Stimulated activated CD4-positive, alpha-beta T cell treated with anti-CD3 and anti-CD28 coated beads, TNF-alpha, amount 100 ng/mL, for 24 hours (primary cell): Measurements from ENCODE around the gene TRPT1.

ENCODE experiments used
- DNase-seq, 3 experiments: peaks; one replicate each; pipeline ENCODE4 v3.0.0-alpha.2; 2020; ENCODE audit warnings: low read depth in 3 of 3

The TRPT1 gene

DNA sequence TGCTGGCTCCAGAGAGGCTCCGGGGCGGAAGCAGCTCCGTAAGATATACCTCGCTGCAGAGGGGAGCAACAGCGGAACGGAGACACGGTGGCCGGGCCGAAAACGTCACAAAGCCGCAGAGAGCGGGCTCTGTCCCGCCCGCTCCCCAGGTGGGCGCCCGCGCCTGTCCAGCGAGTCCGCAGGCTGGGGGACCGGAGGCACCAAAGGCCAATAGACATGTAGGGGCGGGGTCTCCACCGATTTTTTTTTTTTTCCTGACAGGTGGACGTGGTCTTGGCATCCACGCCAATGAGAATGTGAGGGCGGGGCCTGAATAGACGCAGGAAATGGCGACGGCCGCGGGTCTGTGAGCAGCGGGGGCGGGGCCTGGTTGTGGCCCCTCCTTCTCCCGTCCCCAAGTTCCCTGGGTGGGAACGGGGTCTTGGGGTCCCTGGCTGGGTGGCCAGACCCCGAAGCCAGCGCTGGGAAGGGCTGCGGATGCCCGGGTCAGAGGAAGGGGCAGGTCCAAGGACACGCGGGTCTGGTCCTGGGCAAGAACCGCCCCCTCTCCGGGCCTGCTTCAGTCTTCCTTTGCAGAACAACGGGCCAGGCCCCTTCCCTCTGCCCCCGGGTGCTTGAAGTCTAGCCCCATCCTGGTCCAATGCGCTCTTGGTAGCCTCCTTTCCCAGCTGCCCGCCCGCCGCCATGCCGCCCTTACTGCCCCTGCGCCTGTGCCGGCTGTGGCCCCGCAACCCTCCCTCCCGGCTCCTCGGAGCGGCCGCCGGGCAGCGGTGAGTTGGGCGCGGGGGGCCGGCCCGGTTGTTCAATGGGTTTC, 4.4 kb upstream of the TRPT1 start, which contains the start of gene DNAJC4:
DNAJC4 (plus strand) TSS at position 378 of the 814 bp plus-strand sequence; CDS start at position 685, 307 bp downstream.
- DNase-seq = peak; percentile 74 to 90 (median 75)

- DNase-seq = no peak
These were observed 3.8 kb upstream of the TRPT1 start for GRCh38 chr11:64229744-64230170.

- no peak for DNase-seq
These were observed 3.2 kb upstream of the TRPT1 start for GRCh38 chr11:64229090-64229743.

- DNase-seq = no peak
These were observed 1.5 kb upstream of the TRPT1 start for GRCh38 chr11:64227405-64227956.

DNA sequence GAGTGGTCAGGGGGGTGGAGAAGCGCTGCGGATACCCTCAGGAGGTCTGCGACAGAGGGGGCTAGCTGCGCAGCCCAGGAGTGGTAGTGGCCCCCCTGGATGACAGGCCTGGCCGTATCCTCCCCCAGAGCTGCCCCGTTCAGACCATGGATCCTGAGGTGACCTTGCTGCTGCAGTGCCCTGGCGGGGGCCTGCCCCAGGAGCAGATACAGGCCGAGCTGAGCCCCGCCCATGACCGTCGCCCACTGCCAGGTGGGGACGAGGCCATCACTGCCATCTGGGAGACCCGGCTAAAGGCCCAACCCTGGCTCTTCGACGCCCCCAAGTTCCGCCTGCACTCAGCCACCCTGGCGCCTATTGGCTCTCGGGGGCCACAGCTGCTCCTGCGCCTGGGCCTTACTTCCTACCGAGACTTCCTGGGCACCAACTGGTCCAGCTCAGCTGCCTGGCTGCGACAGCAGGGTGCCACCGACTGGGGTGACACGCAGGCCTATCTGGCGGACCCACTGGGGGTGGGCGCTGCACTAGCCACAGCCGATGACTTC, 593 bp upstream of the TRPT1 start:
- peak in 1 of 3 experiments; percentile 72 for DNase-seq

DNA sequence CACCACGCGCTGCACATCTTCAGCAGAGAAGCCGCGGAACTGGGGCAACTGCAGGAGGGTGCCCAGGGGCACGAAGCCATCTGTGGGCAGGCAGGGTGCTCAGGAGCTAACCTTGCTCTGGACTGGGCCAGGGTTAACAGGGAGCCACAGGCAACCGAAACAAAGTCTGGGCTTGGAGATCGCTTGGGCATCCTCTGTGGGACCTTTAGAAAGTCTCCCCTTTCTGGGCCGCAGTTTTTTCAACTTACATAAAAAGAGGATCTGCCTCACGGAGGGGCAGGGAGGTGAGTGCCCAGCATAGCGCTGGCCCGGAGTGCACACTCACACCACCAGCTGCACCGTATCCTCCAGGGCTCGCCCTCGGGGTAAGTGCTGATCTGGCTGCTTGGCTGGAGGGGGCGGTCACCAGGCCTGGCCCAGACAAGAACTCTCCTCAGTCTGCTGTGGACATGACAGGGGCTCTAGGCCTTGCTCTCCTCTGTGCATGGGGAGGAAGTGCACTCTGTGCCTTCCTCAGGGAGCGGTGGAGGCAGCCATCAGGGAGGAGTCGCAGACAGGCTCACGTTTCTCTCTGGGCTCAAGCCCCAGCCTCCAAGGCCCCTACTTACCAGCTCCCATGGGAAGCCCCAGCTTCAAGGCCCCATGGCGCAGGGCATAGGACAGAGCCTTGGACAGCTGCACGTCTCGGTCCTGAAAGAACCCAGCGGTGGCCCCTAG, 937 bp downstream of the TRPT1 start:
- no peak for DNase-seq

- no peak for DNase-seq
These were observed 1.7 kb downstream of the TRPT1 start for GRCh38 chr11:64224151-64224890.

DNA sequence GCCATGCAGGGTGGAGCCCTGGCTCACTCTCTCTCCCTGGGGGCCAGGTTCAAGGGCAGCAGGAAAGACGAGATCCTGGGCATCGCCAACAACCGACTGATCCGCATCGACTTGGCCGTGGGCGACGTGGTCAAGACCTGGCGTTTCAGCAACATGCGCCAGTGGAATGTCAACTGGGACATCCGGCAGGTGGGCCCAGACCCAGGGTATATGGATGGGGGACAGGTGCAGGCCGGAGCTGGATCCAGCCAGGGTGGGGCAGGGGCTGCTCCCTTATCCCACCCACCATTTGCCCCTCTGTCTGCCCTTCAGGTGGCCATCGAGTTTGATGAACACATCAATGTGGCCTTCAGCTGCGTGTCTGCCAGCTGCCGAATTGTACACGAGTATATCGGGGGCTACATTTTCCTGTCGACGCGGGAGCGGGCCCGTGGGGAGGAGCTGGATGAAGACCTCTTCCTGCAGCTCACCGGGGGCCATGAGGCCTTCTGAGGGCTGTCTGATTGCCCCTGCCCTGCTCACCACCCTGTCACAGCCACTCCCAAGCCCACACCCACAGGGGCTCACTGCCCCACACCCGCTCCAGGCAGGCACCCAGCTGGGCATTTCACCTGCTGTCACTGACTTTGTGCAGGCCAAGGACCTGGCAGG, 2.9 kb downstream of the TRPT1 start:
- DNase-seq = no peak

DNA sequence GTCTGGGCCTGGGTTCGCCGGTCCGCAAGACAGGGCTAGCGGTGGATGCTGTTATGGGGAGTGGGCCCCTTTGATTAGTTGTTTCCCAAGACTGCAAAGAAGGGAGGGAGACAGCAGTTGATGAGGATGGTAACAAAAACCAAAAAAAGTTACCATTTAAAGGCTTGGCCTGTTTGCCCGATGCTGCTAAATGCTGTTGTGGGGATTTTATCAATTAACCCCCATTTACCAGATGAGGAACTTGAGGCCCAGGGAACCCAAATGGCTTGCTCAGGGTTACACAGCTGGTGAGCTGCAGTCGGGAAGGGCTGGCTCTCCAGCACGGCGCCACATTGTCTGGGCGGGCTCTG, 3.4 kb downstream of the TRPT1 start:
- no peak for DNase-seq

GRCh38 chr11:64220798-64221197, 5.2 kb downstream of the TRPT1 start:
- DNase-seq = no peak

- no peak for DNase-seq
These were observed 5.7 kb downstream of the TRPT1 start for GRCh38 chr11:64220271-64220670.

GRCh38 chr11:64219755-64220154, 6.2 kb downstream of the TRPT1 start:
- DNase-seq = no peak

- DNase-seq = no peak
These were observed 6.7 kb downstream of the TRPT1 start for GRCh38 chr11:64219354-64219684.

DNA sequence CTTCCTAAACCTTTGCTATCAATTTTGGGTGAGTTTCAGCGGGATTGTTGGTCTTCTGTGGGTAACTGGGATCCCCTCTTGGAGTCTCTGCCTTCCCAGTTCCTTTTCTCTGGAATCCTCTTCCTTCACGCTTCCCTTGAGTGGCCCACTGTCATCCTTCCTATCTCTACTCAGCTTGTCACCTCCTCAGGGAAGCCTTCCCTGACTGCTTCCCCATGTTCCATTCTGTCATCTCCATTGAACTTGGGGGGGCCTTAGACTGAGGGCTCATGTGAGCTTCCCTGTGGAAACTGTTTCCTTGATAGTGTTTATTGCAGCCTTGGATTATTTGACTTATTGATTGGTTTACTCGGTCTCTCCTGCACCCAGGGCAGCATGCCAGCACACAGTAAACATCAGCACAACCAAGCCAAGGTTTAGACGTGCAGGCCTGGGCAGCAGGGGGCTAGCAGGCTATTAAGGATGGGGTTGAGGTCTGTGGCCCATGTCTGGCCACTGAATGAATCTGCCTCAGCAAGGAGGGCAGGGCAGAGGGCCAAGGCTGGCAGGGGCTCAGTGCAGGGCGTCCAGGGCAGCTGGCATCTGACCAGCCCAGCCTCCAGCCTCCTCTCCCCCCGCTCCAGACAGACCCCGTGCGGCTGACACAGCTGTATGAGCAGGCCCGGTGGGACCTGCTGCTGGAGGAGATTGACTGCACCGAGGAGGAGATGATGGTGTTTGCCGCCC, 7.2 kb downstream of the TRPT1 start:
- no peak for DNase-seq

GRCh38 chr11:64216879-64217278, 9.1 kb downstream of the TRPT1 start:
- DNase-seq = no peak

DNA sequence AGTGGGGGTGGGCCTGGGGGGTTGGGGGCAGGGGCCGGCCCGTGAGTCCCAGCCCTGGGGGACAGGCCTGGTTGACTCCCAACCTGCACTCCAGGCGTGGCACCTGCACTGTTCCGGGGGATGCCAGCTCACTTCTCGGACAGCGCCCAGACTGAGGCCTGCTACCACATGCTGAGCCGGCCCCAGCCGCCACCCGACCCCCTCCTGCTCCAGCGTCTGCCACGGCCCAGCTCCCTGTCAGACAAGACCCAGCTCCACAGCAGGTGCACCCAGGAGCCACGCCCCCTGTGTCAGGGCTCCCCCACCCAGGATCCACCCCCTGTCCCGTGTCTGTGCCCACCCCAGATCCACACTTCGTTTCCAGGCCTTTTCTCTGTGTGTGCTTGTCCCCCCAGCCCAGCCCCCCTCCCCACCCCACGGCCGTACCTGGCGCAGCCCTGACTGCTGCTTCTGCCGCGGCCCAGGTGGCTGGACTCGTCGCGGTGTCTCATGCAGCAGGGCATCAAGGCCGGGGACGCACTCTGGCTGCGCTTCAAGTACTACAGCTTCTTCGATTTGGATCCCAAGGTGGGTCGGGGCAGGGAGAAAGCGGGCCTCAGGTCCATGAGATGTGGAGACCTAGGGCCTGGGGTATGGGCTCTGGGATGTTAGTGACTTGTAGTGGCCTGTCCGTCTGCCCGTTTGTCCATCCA, 14.7 kb downstream of the TRPT1 start:
- no peak for DNase-seq

DNA sequence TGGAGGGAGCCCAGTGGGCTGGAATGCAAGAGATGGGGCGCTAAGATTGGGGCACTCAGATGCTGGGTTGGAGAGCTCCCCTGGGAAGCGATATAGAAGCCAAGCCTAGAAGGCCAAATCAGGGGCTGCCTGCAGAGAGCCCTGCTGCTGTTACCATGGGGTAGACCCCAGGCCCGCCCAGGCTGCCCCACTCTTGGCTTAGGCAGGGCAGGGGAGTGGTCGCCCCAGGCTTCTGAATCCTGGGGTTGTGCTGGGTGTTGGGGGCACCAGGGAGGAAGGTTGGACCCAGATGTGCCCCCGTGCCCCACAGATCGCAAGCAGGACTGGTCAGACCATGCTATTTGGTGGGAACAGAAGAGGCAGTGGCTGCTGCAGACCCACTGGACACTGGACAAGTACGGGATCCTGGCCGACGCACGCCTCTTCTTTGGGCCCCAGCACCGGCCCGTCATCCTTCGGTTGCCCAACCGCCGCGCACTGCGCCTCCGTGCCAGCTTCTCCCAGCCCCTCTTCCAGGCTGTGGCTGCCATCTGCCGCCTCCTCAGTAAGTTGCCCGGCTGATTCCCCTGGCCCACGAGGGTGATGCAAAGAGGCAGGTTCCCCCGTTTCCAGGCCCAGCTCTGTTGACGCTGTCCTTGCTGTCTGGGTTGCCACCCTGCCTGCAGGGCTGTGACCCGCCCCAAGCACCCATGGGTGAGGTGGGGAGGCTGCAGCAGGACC, 15.5 kb downstream of the TRPT1 start:
- DNase-seq = no peak

DNA sequence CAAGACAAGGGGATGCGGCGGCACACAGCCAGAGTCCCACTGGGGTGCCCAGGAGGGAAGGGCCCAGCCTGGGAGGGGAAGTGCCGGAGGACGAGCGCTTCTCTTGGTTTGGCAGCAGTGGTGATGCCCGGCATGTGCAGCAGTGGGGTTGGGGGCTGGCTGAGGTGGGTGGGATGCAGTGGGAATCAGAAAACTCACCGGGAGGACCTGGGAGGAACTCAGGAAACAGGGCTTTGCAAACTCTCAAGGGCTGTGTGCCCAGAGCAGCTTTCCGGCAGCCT, 16.5 kb downstream of the TRPT1 start:
- DNase-seq = no peak
